Lung (tissue), 12 donors: ENCODE measurements around the gene EMILIN3. TPM values are rescaled to one million over a fixed set of nuclear protein-coding genes. Genes with fewer than 3 reads are reported as not detected.

Experiments used
- ATAC-seq: fragments of 200-7000 bp; cut with Tn5 transposase; one replicate; pipeline ENCODE4 v1.9.1; 2020; ENCODE audit warnings: moderate number of reproducible peaks; ENCODE audit not compliant: insufficient read depth, low FRiP score
- DNase-seq, 3 donors: peaks; one replicate each; pipeline ENCODE4 v3.0.0-alpha.2; 2013 to 2017
- H3K27ac ChIP-seq, 2 donors: one replicate each; pipeline ENCODE4 v1.5.1; 2013; ENCODE audit warnings: mild to moderate bottlenecking in 2 of 2, moderate library complexity in 2 of 2, control low read depth in 1 of 2, inconsistent platforms in 1 of 2, low read depth in 1 of 2, low read length in 1 of 2
- H3K27me3 ChIP-seq, 3 donors: one replicate each; pipeline ENCODE4 v1.5.1; 2013; ENCODE audit warnings: low read length in 2 of 3; ENCODE audit not compliant: control insufficient read depth in 3 of 3, insufficient read depth in 3 of 3
- H3K36me3 ChIP-seq, 4 donors: one replicate each; pipeline ENCODE4 v1.5.1; 2013; ENCODE audit warnings: low read length in 4 of 4, mild to moderate bottlenecking in 1 of 4, moderate library complexity in 1 of 4; ENCODE audit not compliant: control insufficient read depth in 4 of 4, insufficient read depth in 4 of 4
- H3K4me1 ChIP-seq, 5 donors: one replicate each; pipeline ENCODE4 v1.5.1; 2013; ENCODE audit warnings: low read length in 5 of 5, mild to moderate bottlenecking in 2 of 5, moderate library complexity in 1 of 5; ENCODE audit not compliant: control insufficient read depth in 5 of 5, insufficient read depth in 5 of 5
- H3K4me3 ChIP-seq: one replicate; pipeline ENCODE4 v1.5.1; 2013; ENCODE audit warnings: mild to moderate bottlenecking, control low read depth, moderate library complexity
- H3K9ac ChIP-seq, 2 donors: one replicate each; pipeline ENCODE4 v1.5.1; 2013; ENCODE audit warnings: low read length in 2 of 2, control low read depth in 1 of 2; ENCODE audit not compliant: insufficient read depth in 1 of 2
- H3K9me3 ChIP-seq, 4 donors: one replicate each; pipeline ENCODE4 v1.5.1; 2013; ENCODE audit warnings: low read length in 3 of 4, mild to moderate bottlenecking in 1 of 4, moderate library complexity in 1 of 4; ENCODE audit not compliant: control insufficient read depth in 4 of 4, insufficient read depth in 3 of 4
- CTCF ChIP-seq: IDR thresholded peaks from 2 replicates; pipeline ENCODE4 v1.5.1; 2012; ENCODE audit warnings: mild to moderate bottlenecking; ENCODE audit errors: control extremely low read depth, extremely low read depth
- WGBS, 2 donors: extraction: QIAGEN DNeasy Blood & Tissue Kit; methylation state at CpG; one replicate each; pipeline ENCODE4 v1.1.7; 2013; 5-methylcytosine and 5-hydroxymethylcytosine counted together
- polyA plus RNA-seq, 2 donors: library from polyadenylated mRNA; stranded (reverse); fragments of 200-250 nt; gene quantifications; one replicate each; pipeline ENCODE4 v1.2.1, GENCODE V29; 2013
- total RNA-seq, 2 donors: library from RNA; depleted of rRNA in 1 of 2; stranded (reverse); fragments of >200 nt in 1 of 2; gene quantifications; one replicate each; pipeline ENCODE4 v1.2.1, GENCODE V29; 2014 to 2021
- donor health status: control.
- donor health status: control.
- donor health status: Bipolar disorder and iron deficiency.
- donor health status: healthy.
- donor health status: DM: yes; HTN: yes; CAD: no.

Gene EMILIN3
- total and polyA plus RNA-seq, 4 donors = 0.06 to 1.7 (median 0.29) TPM

- peaks cover 3 to 13% (median 12%) of the 10 kb centered on the region in 3 donors for H3K27me3 ChIP-seq
- TF ChIP-seq CTCF = no peak
- H3K36me3 ChIP-seq = no peaks in the 10 kb centered on the region
- H3K9ac ChIP-seq = no peak overlapping the region
- H3K27ac ChIP-seq = no peak overlapping the region
- WGBS, 2 donors = 86 to 89% methylated on average over 4 of the region's 4 CpGs
- no peaks in the 10 kb centered on the region for H3K4me1 ChIP-seq
- ATAC-seq (no peak), DNase-seq (no peak)
- H3K9me3 ChIP-seq = peaks cover 0 to 21% (median 2%) of the 10 kb centered on the region in 4 donors
- no peak overlapping the region for H3K4me3 ChIP-seq
Measured at GRCh38 chr20:41371371-41371770, 4.8 kb upstream of the EMILIN3 start.

- Histone ChIP-seq H3K9me3 (peaks cover 0 to 19% (median 2%) of the 10 kb centered on the region in 4 donors), H3K27me3 (peaks cover 8 to 19% (median 13%) of the 10 kb centered on the region in 3 donors), H3K36me3 (no peaks in the 10 kb centered on the region), H3K4me3 (no peak overlapping the region), H3K4me1 (peaks cover 0 to 8% (median 0%) of the 10 kb centered on the region in 5 donors), H3K9ac (no peak overlapping the region), H3K27ac (no peak overlapping the region)
- ATAC-seq (no peak), DNase-seq (no peak)
- TF ChIP-seq CTCF = no peak
- 84 to 85% methylated on average over 5 of the region's 5 CpGs for WGBS, 2 donors
Measured at GRCh38 chr20:41370176-41370575, 3.6 kb upstream of the EMILIN3 start.

- Histone ChIP-seq H3K9ac (no peak overlapping the region), H3K36me3 (no peaks in the 10 kb centered on the region), H3K27ac (no peak overlapping the region), H3K27me3 (peaks cover 8 to 21% (median 13%) of the 10 kb centered on the region in 3 donors), H3K9me3 (peaks cover 0 to 19% (median 2%) of the 10 kb centered on the region in 4 donors), H3K4me3 (no peak overlapping the region), H3K4me1 (peaks cover 0 to 8% (median 0%) of the 10 kb centered on the region in 5 donors)
- no peak for ATAC-seq
- no peak for TF ChIP-seq CTCF
- whole genome bisulfite sequencing, 2 donors = 73 to 79% methylated on average over 2 of the region's 2 CpGs
- DNase-seq = no peak
Measured at GRCh38 chr20:41369673-41370072, 3.1 kb upstream of the EMILIN3 start.

- Histone ChIP-seq H3K36me3 (no peaks in the 10 kb centered on the region), H3K9ac (no peak overlapping the region), H3K4me3 (no peak overlapping the region), H3K4me1 (peaks cover 0 to 8% (median 0%) of the 10 kb centered on the region in 5 donors), H3K27me3 (peaks cover 8 to 27% (median 13%) of the 10 kb centered on the region in 3 donors), H3K9me3 (peaks cover 0 to 19% (median 2%) of the 10 kb centered on the region in 4 donors), H3K27ac (no peak overlapping the region)
- no peak for TF ChIP-seq CTCF
- WGBS, 2 donors = 90 to 91% methylated on average over 3 of the region's 3 CpGs
- ATAC-seq (no peak), DNase-seq (no peak)
Measured at GRCh38 chr20:41367956-41368355, 1.3 kb upstream of the EMILIN3 start.
